Measurements from ENCODE around the gene SSH3. TPM values are rescaled to one million over a fixed set of nuclear protein-coding genes. Genes with fewer than 3 reads are reported as not detected.

SSH3 gene
- total RNA-seq, 1 donor, result 25.0 TPM

- Histone ChIP-seq H3K79me2 (ENCODE audit: insufficient read depth, low read length) (peaks cover 51% of the 10 kb centered on the region), H3K4me1 (ENCODE audit: insufficient read depth, low read length) (peaks cover 15% of the 10 kb centered on the region), H3K9me3 (ENCODE audit: low read depth, low read length) (no peaks in the 10 kb centered on the region), H3K27ac (ENCODE audit: low read depth, low read length) (no peak overlapping the region), H4K20me1 (ENCODE audit: insufficient read depth, low read length) (peaks cover 3% of the 10 kb centered on the region), H2AFZ (ENCODE audit: low read length) (no peak overlapping the region), H3K4me2 (ENCODE audit: insufficient read depth, low read length) (no peak overlapping the region), H3K4me3 (ENCODE audit: insufficient read depth, low read length) (no peak overlapping the region), H3K36me3 (ENCODE audit: insufficient read depth, low read length) (peaks cover 49% of the 10 kb centered on the region), H3K27me3 (ENCODE audit: insufficient read depth, low read length) (no peaks in the 10 kb centered on the region)
- no peak for TF ChIP-seq CTCF (IDR thresholded peaks at IDR 0.05; ENCODE audit: extremely low read depth, low read depth, low read length)
- DNase-seq (ENCODE audit: insufficient read length, low spot score, missing footprints), result peak; percentile 41
Measured at GRCh38 chr11:67279589-67280340, 23.6 kb upstream of the SSH3 start.

- peaks cover 3% of the 10 kb centered on the region for H4K20me1 ChIP-seq (ENCODE audit: insufficient read depth, low read length)
- DNase-seq (ENCODE audit: insufficient read length, low spot score, missing footprints), result peak; percentile 68
- TF ChIP-seq CTCF (IDR thresholded peaks at IDR 0.05; ENCODE audit: extremely low read depth, low read depth, low read length), result no peak
- peaks cover 45% of the 10 kb centered on the region for H3K79me2 ChIP-seq (ENCODE audit: insufficient read depth, low read length)
- H3K4me1 ChIP-seq (ENCODE audit: insufficient read depth, low read length), result peaks cover 15% of the 10 kb centered on the region
- H3K27me3 ChIP-seq (ENCODE audit: insufficient read depth, low read length), result no peaks in the 10 kb centered on the region
- no peak overlapping the region for H3K4me2 ChIP-seq (ENCODE audit: insufficient read depth, low read length)
- H2AFZ ChIP-seq (ENCODE audit: low read length), result no peak overlapping the region
- H3K4me3 ChIP-seq (ENCODE audit: insufficient read depth, low read length), result no peak overlapping the region
- H3K36me3 ChIP-seq (ENCODE audit: insufficient read depth, low read length), result peaks cover 53% of the 10 kb centered on the region
- H3K27ac ChIP-seq (ENCODE audit: low read depth, low read length), result no peak overlapping the region
- H3K9me3 ChIP-seq (ENCODE audit: low read depth, low read length), result no peaks in the 10 kb centered on the region
Measured at GRCh38 chr11:67280341-67280787, 23.0 kb upstream of the SSH3 start.

GRCh38 chr11:67280788-67281551 is 22.4 kb upstream of the SSH3 start:
- peaks cover 39% of the 10 kb centered on the region for H3K79me2 ChIP-seq (ENCODE audit: insufficient read depth, low read length)
- H3K4me1 ChIP-seq (ENCODE audit: insufficient read depth, low read length), result peaks cover 15% of the 10 kb centered on the region
- H3K9me3 ChIP-seq (ENCODE audit: low read depth, low read length), result no peaks in the 10 kb centered on the region
- H3K4me2 ChIP-seq (ENCODE audit: insufficient read depth, low read length), result no peak overlapping the region
- H2AFZ ChIP-seq (ENCODE audit: low read length), result no peak overlapping the region
- peaks cover 3% of the 10 kb centered on the region for H4K20me1 ChIP-seq (ENCODE audit: insufficient read depth, low read length)
- peak; percentile 77 for DNase-seq (ENCODE audit: insufficient read length, low spot score, missing footprints)
- no peaks in the 10 kb centered on the region for H3K27me3 ChIP-seq (ENCODE audit: insufficient read depth, low read length)
- H3K36me3 ChIP-seq (ENCODE audit: insufficient read depth, low read length), result peaks cover 56% of the 10 kb centered on the region
- no peak for TF ChIP-seq CTCF (IDR thresholded peaks at IDR 0.05; ENCODE audit: extremely low read depth, low read depth, low read length)
- no peak overlapping the region for H3K27ac ChIP-seq (ENCODE audit: low read depth, low read length)
- H3K4me3 ChIP-seq (ENCODE audit: insufficient read depth, low read length), result no peak overlapping the region
